ENCODE results near the gene CNKSR2.

CNKSR2 gene

DNA sequence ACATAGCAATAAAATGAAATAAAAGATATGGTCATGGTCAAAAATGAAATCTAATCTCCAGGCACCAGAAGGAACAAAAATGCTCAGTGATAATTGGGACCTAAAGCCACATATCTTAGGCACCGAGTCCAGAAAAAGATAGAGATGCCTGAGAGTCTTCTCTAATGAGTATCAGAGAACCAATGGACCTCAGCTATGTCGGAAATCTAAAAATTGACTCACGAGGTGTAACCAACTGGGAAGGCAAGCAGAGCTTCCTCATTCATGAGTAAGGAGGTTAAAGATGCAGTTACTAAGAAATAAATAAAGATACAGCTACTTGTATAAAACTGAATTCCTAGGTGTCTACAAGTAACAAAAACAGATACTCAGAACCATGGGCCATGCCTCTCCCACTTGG is 211.8 kb downstream of the CNKSR2 start:
- Histone ChIP-seq H3K36me3 (ENCODE audit: low read length) (0 out of 2 replicates have a peak, but pooled peaks cover 3% of the 10 kb centered on the region), H3K9me3 (ENCODE audit: insufficient read depth, low read length) (no peaks in the 10 kb centered on the region), H4K20me1 (ENCODE audit: low read depth, low read length) (no peaks in the 10 kb centered on the region), H3K27me3 (ENCODE audit: low read length) (no peaks in the 10 kb centered on the region), H3K4me2 (ENCODE audit: low read depth, low read length, poor library complexity, severe bottlenecking) (no peak overlapping the region), H3K9ac (ENCODE audit: low read length) (no peak overlapping the region), H3K27ac (ENCODE audit: low read depth, low read length) (no peak overlapping the region), H3K9me2 (replicated peaks; ENCODE audit: insufficient read depth, low read length) (no peaks in the 10 kb centered on the region), H3K4me3 (ENCODE audit: insufficient read depth, low read length, poor library complexity, severe bottlenecking) (no peak overlapping the region), H2AFZ (ENCODE audit: low read depth, low read length, severe bottlenecking) (no peak overlapping the region), H3K79me2 (ENCODE audit: insufficient read depth, low read length) (no peaks in the 10 kb centered on the region), H3F3A (ENCODE audit: insufficient read depth) (no peaks in the 10 kb centered on the region)
- TF ChIP-seq EZH2phosphoT487 (conservative IDR thresholded peaks at IDR 0.05; ENCODE audit: low read length) (no peak), CTCF (IDR thresholded peaks at IDR 0.05; ENCODE audit: insufficient read depth, low read length, poor library complexity, severe bottlenecking) (no peak)

- no peaks in the 10 kb centered on the region for H3K9me2 ChIP-seq (replicated peaks; ENCODE audit: insufficient read depth, low read length)
- no peaks in the 10 kb centered on the region for H3K79me2 ChIP-seq (ENCODE audit: insufficient read depth, low read length)
- TF ChIP-seq CTCF (IDR thresholded peaks at IDR 0.05; ENCODE audit: insufficient read depth, low read length, poor library complexity, severe bottlenecking) = no peak
- TF ChIP-seq EZH2phosphoT487 (conservative IDR thresholded peaks at IDR 0.05; ENCODE audit: low read length) = no peak
- no peak overlapping the region for H3K4me3 ChIP-seq (ENCODE audit: insufficient read depth, low read length, poor library complexity, severe bottlenecking)
- no peak overlapping the region for H3K27ac ChIP-seq (ENCODE audit: low read depth, low read length)
- H3K27me3 ChIP-seq (ENCODE audit: low read length) = no peaks in the 10 kb centered on the region
- no peaks in the 10 kb centered on the region for H4K20me1 ChIP-seq (ENCODE audit: low read depth, low read length)
- H3K9ac ChIP-seq (ENCODE audit: low read length) = no peak overlapping the region
- H3K4me2 ChIP-seq (ENCODE audit: low read depth, low read length, poor library complexity, severe bottlenecking) = no peak overlapping the region
- no peaks in the 10 kb centered on the region for H3K9me3 ChIP-seq (ENCODE audit: insufficient read depth, low read length)
- 0 out of 2 replicates have a peak, but pooled peaks cover 3% of the 10 kb centered on the region for H3K36me3 ChIP-seq (ENCODE audit: low read length)
- no peaks in the 10 kb centered on the region for H3F3A ChIP-seq (ENCODE audit: insufficient read depth)
- no peak overlapping the region for H2AFZ ChIP-seq (ENCODE audit: low read depth, low read length, severe bottlenecking)
These were observed 216.0 kb downstream of the CNKSR2 start for GRCh38 chrX:21590012-21590776.

- TF ChIP-seq EZH2phosphoT487 (conservative IDR thresholded peaks at IDR 0.05; ENCODE audit: low read length) (no peak), CTCF (IDR thresholded peaks at IDR 0.05; ENCODE audit: insufficient read depth, low read length, poor library complexity, severe bottlenecking) (no peak)
- H3K36me3 ChIP-seq (ENCODE audit: low read length) = no peaks in the 10 kb centered on the region
- no peak overlapping the region for H3K27ac ChIP-seq (ENCODE audit: low read depth, low read length)
- no peak overlapping the region for H3K9ac ChIP-seq (ENCODE audit: low read length)
- no peaks in the 10 kb centered on the region for H3K79me2 ChIP-seq (ENCODE audit: insufficient read depth, low read length)
- H3K27me3 ChIP-seq (ENCODE audit: low read length) = no peaks in the 10 kb centered on the region
- no peaks in the 10 kb centered on the region for H3F3A ChIP-seq (ENCODE audit: insufficient read depth)
- H3K4me2 ChIP-seq (ENCODE audit: low read depth, low read length, poor library complexity, severe bottlenecking) = no peak overlapping the region
- H3K4me3 ChIP-seq (ENCODE audit: insufficient read depth, low read length, poor library complexity, severe bottlenecking) = no peak overlapping the region
- no peak overlapping the region for H2AFZ ChIP-seq (ENCODE audit: low read depth, low read length, severe bottlenecking)
- H3K9me2 ChIP-seq (replicated peaks; ENCODE audit: insufficient read depth, low read length) = no peaks in the 10 kb centered on the region
- no peaks in the 10 kb centered on the region for H3K9me3 ChIP-seq (ENCODE audit: insufficient read depth, low read length)
- H4K20me1 ChIP-seq (ENCODE audit: low read depth, low read length) = no peaks in the 10 kb centered on the region
These were observed 231.8 kb downstream of the CNKSR2 start for GRCh38 chrX:21606002-21606401.

Measured in SU-DHL-6 (cell line).